H1 (cell line): ENCODE data around the gene C2orf66. TPM values are rescaled to one million over a fixed set of nuclear protein-coding genes. Genes with fewer than 3 reads are reported as not detected.

ENCODE experiments used
- CTCF ChIA-PET: fragments of 300-600 bp; sonication (Branson Sonifier 250); formaldehyde crosslinking; loops from one replicate; lab custom pipeline; 2021; ENCODE audit not compliant: partially characterized antibody; lab: Charles Lee
- POLR2A ChIA-PET: fragments of 300-600 bp; sonication (Branson Sonifier 250); formaldehyde crosslinking; loops from one replicate; lab custom pipeline; 2021; ENCODE audit warnings: inconsistent platforms; ENCODE audit not compliant: partially characterized antibody; lab: Charles Lee
- DNase-seq, 2 experiments: peaks; one replicate each; pipeline versions ENCODE4 v3.0.0 to v3.0.0-alpha.2; 2010 to 2022; ENCODE audit warnings: low spot score in 2 of 2, low read depth in 1 of 2, mixed read lengths in 1 of 2
- FAIRE-seq: peaks from 2 replicates; lab custom pipeline; 2011; peaks lifted over from hg19 to GRCh38; lab: Jason Lieb, UNC
- H2AFZ ChIP-seq: 2 replicates; pipeline ENCODE4 v1.8.1; 2012; ENCODE audit warnings: low read length, inconsistent platforms
- H2AK5ac ChIP-seq: 2 replicates; pipeline ENCODE4 v1.6.1; 2013; ENCODE audit warnings: low read depth, low read length
- H2BK120ac ChIP-seq: replicated peaks from 2 replicates; pipeline ENCODE3; 2013; ENCODE audit warnings: low read depth, low read length, inconsistent platforms
- H2BK12ac ChIP-seq: 2 replicates; pipeline ENCODE4 v1.6.1; 2013; ENCODE audit warnings: low read depth, low read length
- H2BK15ac ChIP-seq: 2 replicates; pipeline ENCODE4 v1.6.1; 2013; ENCODE audit warnings: low read length
- H2BK20ac ChIP-seq: 2 replicates; pipeline ENCODE4 v1.6.1; 2013; ENCODE audit warnings: low read length
- H2BK5ac ChIP-seq: 2 replicates; pipeline ENCODE4 v1.6.1; 2013; ENCODE audit warnings: low read depth, low read length
- H3K14ac ChIP-seq: 2 replicates; pipeline ENCODE4 v1.6.1; 2013; ENCODE audit warnings: inconsistent platforms; ENCODE audit not compliant: insufficient read length
- H3K18ac ChIP-seq: 2 replicates; pipeline ENCODE4 v1.6.1; 2013; ENCODE audit warnings: low read length; ENCODE audit errors: extremely low read depth
- H3K23ac ChIP-seq: 2 replicates; pipeline ENCODE4 v1.6.1; 2013; ENCODE audit warnings: inconsistent platforms; ENCODE audit not compliant: insufficient read length
- H3K23me2 ChIP-seq: 2 replicates; pipeline ENCODE4 v1.6.1; 2013; ENCODE audit warnings: low read depth, low read length
- H3K27ac ChIP-seq: 2 replicates; pipeline ENCODE4 v1.6.1; 2011; ENCODE audit warnings: low read depth, low read length, inconsistent platforms
- H3K27me3 ChIP-seq, 4 experiments: replicated peaks in 1 of 4; 1 replicate in 1 of 4; 2 replicates in 3 of 4; pipeline versions ENCODE4 v1.6.1 to v1.8.1; 2011 to 2013; ENCODE audit warnings: low read length in 3 of 4, mild to moderate bottlenecking in 3 of 4, inconsistent platforms in 2 of 4, mixed read lengths in 2 of 4, moderate library complexity in 1 of 4; ENCODE audit not compliant: control insufficient read depth in 3 of 4, insufficient read depth in 3 of 4; ENCODE audit errors: extremely low read depth in 1 of 4
- H3K36me3 ChIP-seq, 4 experiments: 2 replicates each; pipeline versions ENCODE4 v1.6.1 to v1.8.1; 2011 to 2013; ENCODE audit warnings: mild to moderate bottlenecking in 4 of 4, low read length in 3 of 4, moderate library complexity in 2 of 4, control low read depth in 1 of 4, inconsistent platforms in 1 of 4; ENCODE audit not compliant: insufficient read depth in 4 of 4, control insufficient read depth in 2 of 4
- H3K4ac ChIP-seq: replicated peaks from 2 replicates; pipeline ENCODE3; 2013; ENCODE audit warnings: low read length, low read depth, mixed read lengths, inconsistent platforms; ENCODE audit not compliant: insufficient read length
- H3K4me1 ChIP-seq, 4 experiments: replicated peaks in 1 of 4; 1 replicate in 1 of 4; 2 replicates in 3 of 4; pipeline versions ENCODE4 v1.6.1 to v1.8.1; 2011 to 2013; ENCODE audit warnings: low read length in 3 of 4, inconsistent platforms in 2 of 4, mixed read lengths in 1 of 4; ENCODE audit not compliant: insufficient read depth in 4 of 4, control insufficient read depth in 3 of 4
- H3K4me2 ChIP-seq, 2 experiments: 2 replicates each; pipeline versions ENCODE4 v1.6.1 to v1.8.1; 2011 to 2013; ENCODE audit warnings: low read depth in 2 of 2, low read length in 2 of 2, control low read depth in 1 of 2, inconsistent platforms in 1 of 2, mild to moderate bottlenecking in 1 of 2; ENCODE audit not compliant: insufficient read depth in 1 of 2
- H3K4me3 ChIP-seq, 4 experiments: fragments of 200-600, 300-600 bp in 1 of 4; sonication (generic), shearing (Covaris generic), sonication (Bioruptor Twin) in 1 of 4; 2 replicates each; pipeline versions ENCODE4 v1.5.1 to v1.8.1; 2011 to 2016; ENCODE audit warnings: low read length in 4 of 4, low read depth in 3 of 4, control low read depth in 2 of 4, inconsistent platforms in 2 of 4, mild to moderate bottlenecking in 2 of 4, mixed read lengths in 1 of 4, moderate library complexity in 1 of 4; ENCODE audit not compliant: insufficient read depth in 2 of 4; ENCODE audit errors: extremely low read depth in 1 of 4
- H3K56ac ChIP-seq: replicated peaks from 2 replicates; pipeline ENCODE3; 2013; ENCODE audit warnings: low read depth, mild to moderate bottlenecking, mixed read lengths, low read length, inconsistent platforms; ENCODE audit not compliant: insufficient read length
- H3K79me1 ChIP-seq: 2 replicates; pipeline ENCODE4 v1.6.1; 2013; ENCODE audit warnings: low read depth, low read length, control low read depth
- H3K79me2 ChIP-seq, 2 experiments: 2 replicates each; pipeline versions ENCODE4 v1.6.1 to v1.8.1; 2012 to 2013; ENCODE audit warnings: low read length in 2 of 2, mild to moderate bottlenecking in 2 of 2, inconsistent platforms in 1 of 2; ENCODE audit not compliant: insufficient read depth in 2 of 2, control insufficient read depth in 1 of 2
- H3K9ac ChIP-seq, 4 experiments: replicated peaks in 1 of 4; 1 replicate in 1 of 4; 2 replicates in 3 of 4; pipeline versions ENCODE4 v1.6.1 to v1.8.1; 2011 to 2013; ENCODE audit warnings: low read depth in 3 of 4, low read length in 3 of 4, control low read depth in 2 of 4, mild to moderate bottlenecking in 2 of 4, moderate library complexity in 2 of 4, inconsistent platforms in 1 of 4; ENCODE audit errors: extremely low read depth in 1 of 4
- H3K9me3 ChIP-seq, 2 experiments: 2 replicates each; pipeline versions ENCODE4 v1.6.1 to v1.8.1; 2012 to 2013; ENCODE audit warnings: mild to moderate bottlenecking in 2 of 2, moderate library complexity in 2 of 2, control low read depth in 1 of 2, inconsistent platforms in 1 of 2, low read depth in 1 of 2, low read length in 1 of 2, mixed read lengths in 1 of 2; ENCODE audit not compliant: insufficient read depth in 2 of 2
- H4K20me1 ChIP-seq, 2 experiments: replicated peaks in 1 of 2; 2 replicates each; pipeline versions ENCODE3 to v1.8.1; 2011 to 2013; ENCODE audit warnings: inconsistent platforms in 2 of 2, low read length in 2 of 2, mild to moderate bottlenecking in 1 of 2; ENCODE audit not compliant: insufficient read depth in 2 of 2, control insufficient read depth in 1 of 2
- H4K5ac ChIP-seq: 2 replicates; pipeline ENCODE4 v1.6.1; 2013; ENCODE audit warnings: low read length, low read depth, mixed read lengths, inconsistent platforms; ENCODE audit not compliant: insufficient read length
- H4K8ac ChIP-seq: 2 replicates; pipeline ENCODE4 v1.8.0; 2013; ENCODE audit warnings: mild to moderate bottlenecking, moderate library complexity, low read length, inconsistent platforms; ENCODE audit not compliant: insufficient read depth; ENCODE audit errors: extremely low read depth
- H4K91ac ChIP-seq: replicated peaks from 2 replicates; pipeline ENCODE3; 2013; ENCODE audit warnings: low read length, mixed read lengths, inconsistent platforms; ENCODE audit not compliant: insufficient read length
- CBX8 ChIP-seq: fragments of 300-800, 300-1000 bp; sonication (generic); IDR thresholded peaks from 2 replicates; pipeline ENCODE4 v1.7.1; 2016; ENCODE audit warnings: low read depth, low read length, borderline replicate concordance
- polyA plus RNA-seq, 7 experiments: library from polyadenylated mRNA; depleted of rRNA in 3 of 7; stranded (reverse) in 5 of 7; unstranded in 2 of 7; fragments of >200 nt in 5 of 7; fragments of 200-250 nt in 2 of 7; gene quantifications; 1 replicate in 5 of 7; 2 replicates in 1 of 7; 4 replicates in 1 of 7; pipeline versions ENCODE4 v1.2.1 to v1.2.3, GENCODE V29; 2011 to 2013; ENCODE audit warnings: missing spikeins in 2 of 7, mixed read lengths in 2 of 7
- total RNA-seq: library from RNA; stranded (reverse); fragmentation: NEBNext Ultra II Directional; extraction: Animal tissue kit (Norgen Biotek cat#: 25700); gene quantifications from 2 replicates; pipeline ENCODE4 v1.2.1, GENCODE V29; 2021

Gene C2orf66
- total and polyA plus RNA-seq, 2 of the 8 experiments (the other 6 are each of a cell fraction or from before 2014, with no cell fraction given): not detected

GRCh38 chr2:196823750-196824522 lies 14.8 kb upstream of the C2orf66 start:
- Histone ChIP-seq H3K14ac (no peak overlapping the region), H3K4me2 (no peak overlapping the region), H3K4me1 (no peaks in the 10 kb centered on the region), H4K91ac (no peak overlapping the region), H3K23me2 (no peaks in the 10 kb centered on the region; the same call in 1 of the 2 replicates), H3K4ac (no peak overlapping the region), H2BK120ac (no peak overlapping the region), H2AFZ (no peak overlapping the region), H3K9me3 (no peaks in the 10 kb centered on the region), H3K79me1 (no peaks in the 10 kb centered on the region), H3K79me2 (no peaks in the 10 kb centered on the region), H2BK15ac (no peak overlapping the region), H3K4me3 (no peak overlapping the region), H2BK12ac (no peak overlapping the region), H4K8ac (no peak overlapping the region), H4K5ac (no peak overlapping the region), H3K23ac (no peak overlapping the region), H4K20me1 (no peaks in the 10 kb centered on the region), H3K56ac (no peak overlapping the region), H3K9ac (no peak overlapping the region), H2BK5ac (no peak overlapping the region), H2AK5ac (no peak overlapping the region), H2BK20ac (no peak overlapping the region), H3K18ac (no peak overlapping the region), H3K27ac (no peak overlapping the region), H3K27me3 (peaks cover 0 to 1% (median 0%) of the 10 kb centered on the region in 4 experiments; a peak in 1 of 7 replicates), H3K36me3 (no peaks in the 10 kb centered on the region)
- FAIRE-seq (no peak), DNase-seq (no peak)
- TF ChIP-seq CBX8: no peak
- CTCF ChIA-PET: interaction anchor here (0.9 kb wide), 2 partner anchors 16 to 251 kb away, joined by 3 read pairs; no protein-coding TSS in a partner anchor
- POLR2A ChIA-PET: interaction anchor here (1.2 kb wide), 1 partner anchor 25 kb away, joined by 3 read pairs; the partner anchor contains the start of gene GTF3C3
